SJSA1 (cell line): ENCODE measurements around the gene UCK1. TPM values are rescaled to one million over a fixed set of nuclear protein-coding genes. Genes with fewer than 3 reads are reported as not detected.
"Not testable (repeated sequence)": the region's sequence is repeated elsewhere in the genome, so short reads cannot be mapped to it uniquely, and the experiment has no call there.

Experiments used
- DNase-seq, 2 experiments: peaks; one replicate each; pipeline ENCODE4 v3.0.0-alpha.2; 2015 to 2020; ENCODE audit warnings: low spot score in 2 of 2, low read depth in 1 of 2
- H3K27ac ChIP-seq: fragments of 250-450 bp; sonication (Bioruptor Pico); 2 replicates; pipeline ENCODE4 v1.5.1; 2020; ENCODE audit warnings: mild to moderate bottlenecking, moderate library complexity
- H3K27me3 ChIP-seq: fragments of 250-450 bp; sonication (Bioruptor Pico); replicated peaks from 2 replicates; pipeline ENCODE4 v1.5.1; 2020; ENCODE audit warnings: mild to moderate bottlenecking, moderate library complexity
- H3K36me3 ChIP-seq: fragments of 250-450 bp; sonication (Bioruptor Pico); 2 replicates; pipeline ENCODE4 v1.5.1; 2020; ENCODE audit warnings: mild to moderate bottlenecking
- H3K4me1 ChIP-seq: fragments of 250-450 bp; sonication (Bioruptor Pico); replicated peaks from 2 replicates; pipeline ENCODE4 v1.6.1; 2021; ENCODE audit warnings: mild to moderate bottlenecking
- H3K4me3 ChIP-seq: fragments of 250-450 bp; sonication (Bioruptor Pico); 2 replicates; pipeline ENCODE4 v1.5.1; 2020; ENCODE audit warnings: mild to moderate bottlenecking
- H3K9me3 ChIP-seq: fragments of 250-450 bp; sonication (Bioruptor Pico); replicated peaks from 2 replicates; pipeline ENCODE4 v1.5.1; 2020; ENCODE audit warnings: mild to moderate bottlenecking
- total RNA-seq: library from RNA; depleted of rRNA; stranded (reverse); fragments of >200 nt; shearing (Covaris generic); gene quantifications from 2 replicates; pipeline ENCODE4 v1.2.3, GENCODE V29; 2014

The UCK1 gene
- total RNA-seq, 1 experiment from 2014 or later = 21.9 TPM

DNA sequence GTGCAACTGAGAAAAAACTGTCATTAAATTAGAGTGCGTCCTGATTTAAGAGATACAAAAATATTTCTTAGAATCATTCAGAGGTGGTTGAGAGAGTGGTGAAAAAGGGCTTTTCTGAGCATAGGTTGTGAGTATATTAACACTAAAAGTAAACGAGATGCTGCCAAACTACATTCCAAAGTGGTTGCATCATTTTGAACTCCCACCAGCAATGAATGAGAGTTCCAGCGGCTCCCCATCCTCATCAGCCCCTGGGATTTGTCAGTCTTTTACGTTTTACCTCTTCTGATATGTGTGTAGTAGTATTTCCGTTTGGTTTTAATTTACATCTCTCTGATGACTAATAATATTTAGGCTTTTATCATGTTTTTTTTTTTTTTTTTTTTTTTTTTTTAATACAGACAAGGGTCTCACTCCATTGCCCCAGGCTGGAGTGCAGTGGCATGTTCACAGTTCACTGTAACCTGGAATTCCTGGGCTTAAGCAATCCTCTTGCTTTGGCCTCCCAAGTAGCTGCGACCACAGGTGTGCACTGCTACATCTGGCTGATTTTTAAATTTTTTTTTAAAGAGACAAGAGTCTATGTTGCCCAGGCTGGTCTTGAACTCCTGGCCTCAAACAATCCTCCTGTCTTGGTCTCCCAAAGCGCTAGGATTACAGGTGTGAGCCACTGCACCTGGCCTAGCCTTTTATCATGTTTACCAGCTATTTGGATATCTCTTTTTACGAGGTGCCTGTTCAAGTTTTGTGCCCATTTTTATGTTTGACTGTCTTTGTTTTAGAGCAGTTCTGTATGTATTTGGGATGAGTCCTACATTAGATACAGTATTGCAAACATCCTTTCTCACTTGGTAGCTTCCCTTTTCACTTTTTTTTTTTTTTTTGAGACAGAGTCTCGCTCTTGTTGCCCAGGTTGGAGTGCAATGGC, 31.2 kb upstream of the UCK1 start:
- Histone ChIP-seq H3K27me3 (no peaks in the 10 kb centered on the region), H3K36me3 (no peaks in the 10 kb centered on the region), H3K9me3 (no peaks in the 10 kb centered on the region; the same call in 1 of the 2 replicates), H3K4me3 (no peak overlapping the region), H3K4me1 (peaks cover 21% of the 10 kb centered on the region), H3K27ac (peak overlapping the region; percentile 8; the same call in 1 of the 2 replicates)
- DNase-seq = peak in 1 of 2 experiments; percentile 70

GRCh38 chr9:131559421-131560000, 28.4 kb upstream of the UCK1 start:
- Histone ChIP-seq H3K27me3 (no peaks in the 10 kb centered on the region), H3K4me1 (peaks cover 21% of the 10 kb centered on the region), H3K4me3 (no peak overlapping the region), H3K27ac (no peak overlapping the region), H3K36me3 (no peaks in the 10 kb centered on the region), H3K9me3 (no peaks in the 10 kb centered on the region; the same call in 1 of the 2 replicates)
- DNase-seq = no peak

DNA sequence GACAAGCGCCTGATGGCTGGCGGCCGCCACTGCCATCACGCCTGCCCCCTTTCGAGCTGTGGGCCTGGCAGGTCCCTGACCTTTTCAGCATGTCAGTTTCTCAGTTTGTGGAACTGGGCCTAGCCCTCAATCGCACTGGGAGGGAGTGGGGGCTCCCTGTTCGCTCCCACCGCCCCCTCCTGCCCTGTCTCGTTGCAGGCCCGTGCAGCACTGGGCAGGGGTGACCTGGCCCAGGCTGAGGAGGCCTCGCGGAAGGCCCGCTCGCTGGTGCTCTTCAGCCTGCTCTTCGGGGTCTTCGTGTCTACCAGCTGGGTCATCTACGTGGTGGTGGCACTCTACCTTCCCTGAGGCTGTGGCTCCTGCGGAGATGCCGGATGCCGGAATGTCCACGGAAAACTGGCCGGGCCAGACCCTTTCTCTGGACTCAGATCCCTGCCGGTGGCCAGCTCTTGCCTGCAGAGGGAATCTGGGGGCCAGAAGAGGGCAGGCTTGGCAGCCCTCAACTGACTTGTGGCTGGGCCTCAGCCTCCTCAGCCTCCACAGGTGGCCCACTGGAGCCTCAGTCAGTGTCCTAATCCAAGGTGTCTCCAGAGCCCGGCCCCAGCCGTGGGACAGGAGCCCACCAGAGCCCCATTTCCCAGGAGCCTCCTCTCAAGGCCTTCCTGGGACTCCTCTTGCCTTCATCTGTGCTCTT, 26.9 kb upstream of the UCK1 start:
- H3K36me3 ChIP-seq = no peaks in the 10 kb centered on the region

DNA sequence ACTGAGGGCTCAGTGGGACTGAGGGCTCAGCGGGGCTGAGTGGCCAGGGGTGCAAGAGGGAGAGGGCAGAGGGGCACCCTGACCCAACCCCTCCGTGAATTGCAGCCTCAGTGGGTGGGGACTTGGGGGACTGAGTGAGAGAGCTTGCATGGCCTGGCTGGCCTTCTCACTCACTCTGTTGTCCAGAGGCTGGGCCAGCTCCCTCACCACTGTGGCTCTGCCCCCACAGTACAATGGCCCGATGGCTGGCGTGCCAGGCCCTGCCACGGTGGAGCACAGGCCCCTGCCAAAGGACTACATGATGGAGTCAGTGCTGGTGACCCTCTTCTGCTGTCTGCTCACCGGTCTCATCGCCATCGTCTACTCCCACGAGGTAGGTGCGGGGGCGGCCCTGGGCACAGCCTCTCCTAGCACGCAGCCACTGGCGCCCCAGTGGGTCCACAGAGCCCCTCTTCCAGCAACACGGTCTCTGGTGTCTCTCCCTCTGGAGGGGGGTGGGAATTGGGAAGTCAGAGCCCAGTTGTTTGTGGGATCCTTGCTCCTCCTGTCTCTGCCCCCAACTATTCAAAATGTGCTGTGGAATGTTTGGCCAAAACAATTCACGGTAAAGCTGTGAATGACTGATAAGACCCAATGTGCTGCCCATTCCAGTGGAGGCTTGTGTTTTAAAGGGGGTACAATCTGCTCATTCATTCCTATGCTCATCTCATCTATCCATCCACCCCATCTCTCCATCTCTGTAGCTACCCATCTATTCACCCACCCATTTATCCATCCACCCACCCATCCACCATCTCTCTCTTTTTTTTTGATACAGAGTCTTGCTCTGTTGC, 25.0 kb upstream of the UCK1 start:
- Histone ChIP-seq H3K9me3 (no peaks in the 10 kb centered on the region), H3K27me3 (no peaks in the 10 kb centered on the region), H3K4me1 (peaks cover 15% of the 10 kb centered on the region), H3K27ac (no peak overlapping the region), H3K4me3 (no peak overlapping the region), H3K36me3 (no peaks in the 10 kb centered on the region)
- no peak for DNase-seq

More for the DNA sequence above, 26.9 kb upstream of the UCK1 start:
- no peak overlapping the region for H3K4me3 ChIP-seq
- no peaks in the 10 kb centered on the region for H3K27me3 ChIP-seq
- no peak for DNase-seq
- H3K9me3 ChIP-seq = no peaks in the 10 kb centered on the region; the same call in 1 of the 2 replicates
- H3K4me1 ChIP-seq = peaks cover 17% of the 10 kb centered on the region
- no peak overlapping the region for H3K27ac ChIP-seq

GRCh38 chr9:131554843-131555351, 23.8 kb upstream of the UCK1 start:
- DNase-seq = no peak
- no peaks in the 10 kb centered on the region for H3K36me3 ChIP-seq
- no peak overlapping the region for H3K27ac ChIP-seq
- no peaks in the 10 kb centered on the region for H3K9me3 ChIP-seq
- no peaks in the 10 kb centered on the region for H3K27me3 ChIP-seq
- no peak overlapping the region for H3K4me3 ChIP-seq
- H3K4me1 ChIP-seq = peaks cover 15% of the 10 kb centered on the region

- H3K27me3 ChIP-seq = no peaks in the 10 kb centered on the region
- H3K36me3 ChIP-seq = no peaks in the 10 kb centered on the region
- no peak for DNase-seq
- H3K9me3 ChIP-seq = no peaks in the 10 kb centered on the region
- peaks cover 15% of the 10 kb centered on the region for H3K4me1 ChIP-seq
- no peak overlapping the region for H3K4me3 ChIP-seq
- no peak overlapping the region for H3K27ac ChIP-seq
These were observed 23.2 kb upstream of the UCK1 start for GRCh38 chr9:131554087-131554842.

DNA sequence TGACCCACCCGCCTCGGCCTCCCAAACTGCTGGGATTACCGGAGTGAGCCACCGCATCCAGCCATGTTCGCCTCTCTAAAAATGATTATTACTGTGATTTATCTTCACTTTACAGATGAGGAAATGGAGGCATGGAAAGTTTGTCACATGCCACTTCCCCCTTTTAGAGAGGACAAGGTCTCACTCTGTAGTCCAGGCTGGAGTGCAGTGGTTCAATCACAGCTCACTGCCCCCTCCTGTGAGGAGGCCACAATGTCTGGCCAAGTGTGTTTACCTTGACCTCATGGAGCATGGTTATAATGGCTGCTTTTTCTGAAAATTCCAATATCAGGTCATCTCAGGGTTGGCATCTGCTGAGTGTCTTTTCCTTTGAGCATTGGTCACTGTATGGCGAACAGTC, 21.0 kb upstream of the UCK1 start:
- Histone ChIP-seq H3K27ac (no peak overlapping the region), H3K4me3 (no peak overlapping the region), H3K4me1 (peaks cover 15% of the 10 kb centered on the region), H3K27me3 (0 out of 2 replicates have a peak, but pooled peaks cover 2% of the 10 kb centered on the region), H3K36me3 (no peaks in the 10 kb centered on the region), H3K9me3 (no peaks in the 10 kb centered on the region)
- no peak for DNase-seq

- peaks cover 16% of the 10 kb centered on the region for H3K27me3 ChIP-seq
- not testable (repeated sequence) for H3K36me3 ChIP-seq, DNase-seq, H3K9me3 ChIP-seq, H3K4me3 ChIP-seq, H3K27ac ChIP-seq
- H3K4me1 ChIP-seq = peaks cover 20% of the 10 kb centered on the region
These were observed 19.4 kb upstream of the UCK1 start for GRCh38 chr9:131550465-131550864.

DNA sequence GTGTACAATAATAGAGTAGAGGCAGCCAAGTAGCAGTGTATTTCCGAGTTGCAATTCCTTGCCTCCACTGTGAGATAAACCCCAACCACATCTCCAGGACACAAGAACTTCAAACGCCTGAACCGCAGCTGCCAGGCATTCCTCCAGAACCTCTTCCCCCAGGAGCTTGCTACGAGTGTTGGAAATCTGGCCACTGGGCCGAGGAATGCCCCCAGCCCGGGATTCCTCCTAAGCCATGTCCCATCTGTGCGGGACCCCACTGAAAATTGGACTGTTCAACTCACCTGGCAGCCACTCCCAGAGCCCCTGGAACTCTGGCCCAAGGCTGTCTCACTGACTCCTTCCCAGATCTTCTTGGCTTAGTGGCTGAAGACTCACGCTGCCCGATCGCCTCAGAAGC, 18.1 kb upstream of the UCK1 start:
- H3K27me3 ChIP-seq = peaks cover 21% of the 10 kb centered on the region
- DNase-seq, H3K36me3 ChIP-seq, H3K27ac ChIP-seq, H3K9me3 ChIP-seq, H3K4me3 ChIP-seq: not testable (repeated sequence)
- peaks cover 20% of the 10 kb centered on the region for H3K4me1 ChIP-seq

DNA sequence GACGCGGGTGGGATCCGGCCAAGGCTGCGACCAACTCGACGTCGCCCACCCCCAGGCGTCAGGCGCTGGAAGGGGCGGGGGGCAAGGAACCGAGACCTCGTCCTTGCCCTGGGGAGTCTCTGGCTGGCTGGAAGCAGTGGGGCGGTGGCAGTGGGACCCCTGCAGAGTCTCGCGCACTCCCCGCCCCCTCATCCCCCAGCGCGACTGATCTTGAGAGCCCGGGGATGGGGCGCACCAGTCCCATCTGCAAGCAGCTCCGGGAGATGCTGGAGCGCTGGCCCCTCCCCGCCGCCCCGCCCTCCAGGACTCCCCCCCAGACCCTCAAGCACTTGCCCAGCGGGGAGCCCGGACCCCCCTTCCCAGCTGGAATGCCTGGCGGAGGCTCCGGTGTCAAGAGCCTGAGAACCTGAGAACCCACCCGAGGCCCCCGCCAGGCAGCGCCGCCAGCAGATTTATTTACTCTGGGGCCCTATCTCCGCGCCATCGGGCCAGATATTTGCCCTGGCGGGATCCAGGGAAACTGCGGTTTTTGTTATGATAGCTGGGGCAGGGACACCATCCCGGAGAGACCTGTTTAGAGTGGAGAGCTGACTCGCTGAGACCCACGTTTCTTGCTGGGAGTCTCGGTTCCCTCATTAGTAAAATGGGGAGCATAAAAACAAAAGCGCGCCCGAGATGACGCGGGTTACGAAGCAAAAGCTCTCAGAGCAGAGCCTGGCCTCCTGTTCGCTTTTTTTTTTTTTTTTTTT, 15.4 kb upstream of the UCK1 start:
- Histone ChIP-seq H3K27me3 (peaks cover 21% of the 10 kb centered on the region), H3K27ac (no peak overlapping the region), H3K4me1 (peaks cover 5% of the 10 kb centered on the region), H3K4me3 (no peak overlapping the region), H3K9me3 (peaks cover 16% of the 10 kb centered on the region), H3K36me3 (no peaks in the 10 kb centered on the region)
- peak in 1 of 2 experiments; percentile 27 for DNase-seq

- no peaks in the 10 kb centered on the region for H3K36me3 ChIP-seq
- H3K4me1 ChIP-seq = peaks cover 5% of the 10 kb centered on the region
- peaks cover 16% of the 10 kb centered on the region for H3K9me3 ChIP-seq
- H3K27ac ChIP-seq = no peak overlapping the region
- no peak overlapping the region for H3K4me3 ChIP-seq
- DNase-seq = no peak
- peaks cover 21% of the 10 kb centered on the region for H3K27me3 ChIP-seq
These were observed 14.8 kb upstream of the UCK1 start for GRCh38 chr9:131545786-131546335.
